ENCODE measurements around the gene CLDN19.
"Not testable (repeated sequence)": the region's sequence is repeated elsewhere in the genome, so short reads cannot be mapped to it uniquely, and the experiment has no call there.

Gene CLDN19

DNA sequence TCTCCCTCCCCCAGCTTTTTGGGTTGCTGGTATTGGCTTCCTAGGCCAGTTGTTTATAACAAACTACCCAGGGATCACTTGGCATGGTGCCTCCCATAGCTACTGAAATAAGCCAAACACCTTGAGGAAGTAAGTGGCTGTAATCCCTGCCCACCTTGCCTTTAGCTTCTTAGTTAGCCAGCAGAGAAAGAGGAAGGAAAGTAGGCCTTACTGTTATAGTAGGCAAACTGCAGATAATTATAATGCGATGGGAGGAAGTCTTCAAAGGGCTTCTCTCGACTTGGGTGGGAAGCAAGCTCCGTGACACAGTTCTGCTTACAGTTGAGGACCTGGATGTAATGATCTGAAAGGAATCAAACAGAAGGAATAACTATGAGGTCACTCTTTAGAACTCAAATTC is 18.6 kb upstream of the CLDN19 start:
- no peak for FAIRE-seq

DNA sequence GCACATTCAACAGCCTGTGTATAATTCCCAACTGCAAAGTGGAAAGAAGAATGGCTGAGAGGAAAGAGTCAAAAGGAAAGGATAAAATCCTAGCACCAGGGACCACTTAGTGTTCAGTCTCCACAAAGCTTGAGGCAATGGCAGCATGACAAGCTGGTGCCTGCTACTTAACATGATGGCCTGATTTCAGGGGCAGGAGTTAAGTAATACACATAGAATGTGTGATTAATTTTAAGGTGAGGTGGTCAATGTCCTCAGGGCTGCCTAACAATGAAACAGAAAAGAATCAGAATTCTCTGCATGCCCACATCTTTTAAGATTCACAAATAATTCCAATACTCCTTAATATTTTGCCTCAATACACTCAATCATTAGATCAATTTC is 17.8 kb upstream of the CLDN19 start:
- no peak for FAIRE-seq

DNA sequence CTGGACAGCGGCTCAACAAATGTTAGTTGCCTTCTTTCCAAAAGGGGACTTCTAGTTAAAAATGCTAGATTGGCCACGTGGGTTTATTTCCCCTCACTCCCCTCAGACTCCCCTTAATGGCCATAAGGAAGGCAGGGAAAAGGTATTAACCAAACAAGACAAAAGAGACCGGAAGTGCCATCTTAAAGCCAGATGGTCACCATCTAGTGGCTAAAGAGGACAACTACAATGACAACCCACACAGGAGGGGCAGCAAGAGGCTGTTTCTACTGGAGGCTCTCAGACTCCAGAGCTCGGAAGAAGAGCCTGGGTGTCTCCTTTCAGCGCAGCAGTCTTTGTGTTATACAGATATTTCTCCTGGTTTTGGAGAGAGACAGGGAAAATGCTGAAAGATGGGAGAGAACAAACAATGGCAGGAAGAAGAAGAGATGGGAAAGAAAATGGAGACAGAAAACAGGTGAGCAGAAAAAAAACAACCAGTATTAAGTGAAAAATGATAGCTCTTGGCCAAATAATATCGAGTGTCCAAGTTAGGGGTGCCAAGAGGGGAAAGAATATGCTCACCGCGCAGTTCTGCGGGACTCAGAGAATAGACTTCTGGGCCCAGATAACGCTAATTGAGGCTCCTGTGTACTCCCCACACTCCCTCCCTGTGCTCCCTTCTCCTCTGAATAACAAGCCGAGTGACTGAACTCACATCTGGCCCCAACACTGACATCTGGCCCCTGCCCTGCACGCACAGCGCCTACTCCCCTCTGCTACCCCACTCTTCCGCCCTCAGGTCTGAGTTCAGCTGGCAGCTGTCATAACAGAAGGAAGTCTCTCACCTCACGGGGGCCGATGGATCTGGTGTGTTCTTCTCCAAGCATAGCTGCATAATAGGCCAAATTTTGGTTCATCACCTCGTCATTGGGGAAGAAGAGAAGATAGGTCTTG is 17.2 kb upstream of the CLDN19 start:
- peak; percentile 60 for FAIRE-seq

DNA sequence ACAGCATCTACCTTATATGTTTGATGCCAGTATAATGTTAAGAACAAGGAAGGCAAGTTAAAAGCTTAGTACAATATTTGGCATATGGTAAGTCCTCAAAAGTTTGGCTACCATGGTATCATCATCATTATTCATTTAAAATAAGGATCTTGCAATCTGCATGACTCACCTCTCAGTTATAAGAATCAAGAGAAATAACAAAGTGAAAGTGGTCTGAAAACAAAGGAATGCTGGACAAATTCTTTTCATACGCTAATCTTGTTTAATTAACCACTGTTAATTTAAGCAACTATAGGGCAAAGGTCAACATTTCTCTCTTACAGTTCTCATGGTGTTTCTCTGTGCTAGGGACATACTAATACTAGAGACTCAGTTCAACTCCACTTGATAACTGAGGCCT is 13.0 kb upstream of the CLDN19 start:
- no peak for FAIRE-seq

DNA sequence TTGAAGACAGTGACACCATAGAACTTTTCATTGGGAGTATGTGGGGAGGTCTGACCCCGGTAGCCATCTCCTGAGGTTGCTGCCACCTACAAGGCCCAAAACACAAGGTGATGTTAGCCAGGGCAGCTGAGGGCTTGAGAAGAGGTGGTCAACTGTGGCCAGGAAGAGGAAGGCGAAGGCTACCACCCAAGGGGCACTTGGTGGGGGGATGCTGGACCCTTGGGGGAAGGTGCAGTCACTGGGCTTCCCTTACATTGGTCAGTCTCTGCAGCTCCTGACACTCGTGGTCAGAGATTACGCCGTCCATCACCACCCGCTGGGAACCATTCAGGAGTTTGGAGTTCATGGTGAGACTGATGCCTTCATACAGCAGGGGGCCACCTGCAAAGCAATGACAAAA is 12.2 kb upstream of the CLDN19 start:
- no peak for FAIRE-seq

DNA sequence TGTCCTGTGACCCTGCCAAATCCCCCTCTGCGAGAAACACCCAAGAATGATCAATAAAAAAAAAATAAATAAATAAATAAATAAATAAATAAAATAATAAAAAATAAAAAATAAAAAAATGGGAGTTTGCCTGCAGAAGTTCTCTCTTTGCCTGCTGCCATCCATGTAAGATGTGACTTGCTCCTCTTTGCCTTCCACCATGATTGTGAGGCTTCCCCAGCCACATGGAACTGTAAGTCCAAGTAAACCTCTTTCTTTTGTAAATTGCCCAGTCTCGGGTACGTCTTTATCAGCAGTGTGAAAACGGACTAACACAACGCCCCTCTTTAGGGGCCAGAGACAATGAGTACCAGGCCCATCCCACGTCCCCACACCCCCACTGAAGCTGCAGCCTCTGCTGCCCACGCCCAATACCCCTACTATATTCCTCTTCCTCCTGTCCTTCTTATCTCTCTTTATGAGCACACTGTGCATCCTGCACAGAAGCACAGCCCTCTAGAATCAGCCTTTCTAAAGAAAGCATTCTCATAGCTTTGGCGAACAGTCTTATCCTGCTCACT is 11.6 kb upstream of the CLDN19 start:
- not testable (repeated sequence) for FAIRE-seq

DNA sequence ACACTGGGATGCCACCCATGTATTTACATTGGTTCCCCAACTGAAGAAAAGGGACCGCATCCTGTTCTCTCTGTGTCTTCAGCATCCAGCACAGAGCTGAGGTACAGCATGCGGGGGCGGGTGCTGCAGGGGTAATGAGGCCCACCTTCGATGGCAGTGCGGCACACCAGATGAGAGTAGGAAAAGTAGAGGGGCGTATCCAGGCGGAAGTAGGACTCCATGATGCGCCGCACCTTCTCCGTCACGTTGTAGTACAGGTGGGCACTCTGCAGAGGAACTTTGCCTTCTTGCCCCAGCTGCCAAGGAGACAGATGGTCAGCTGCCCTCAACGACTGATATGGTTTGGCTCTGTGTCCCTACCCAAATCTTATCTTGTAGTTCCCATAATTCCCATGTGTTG is 10.0 kb upstream of the CLDN19 start:
- no peak for FAIRE-seq

DNA sequence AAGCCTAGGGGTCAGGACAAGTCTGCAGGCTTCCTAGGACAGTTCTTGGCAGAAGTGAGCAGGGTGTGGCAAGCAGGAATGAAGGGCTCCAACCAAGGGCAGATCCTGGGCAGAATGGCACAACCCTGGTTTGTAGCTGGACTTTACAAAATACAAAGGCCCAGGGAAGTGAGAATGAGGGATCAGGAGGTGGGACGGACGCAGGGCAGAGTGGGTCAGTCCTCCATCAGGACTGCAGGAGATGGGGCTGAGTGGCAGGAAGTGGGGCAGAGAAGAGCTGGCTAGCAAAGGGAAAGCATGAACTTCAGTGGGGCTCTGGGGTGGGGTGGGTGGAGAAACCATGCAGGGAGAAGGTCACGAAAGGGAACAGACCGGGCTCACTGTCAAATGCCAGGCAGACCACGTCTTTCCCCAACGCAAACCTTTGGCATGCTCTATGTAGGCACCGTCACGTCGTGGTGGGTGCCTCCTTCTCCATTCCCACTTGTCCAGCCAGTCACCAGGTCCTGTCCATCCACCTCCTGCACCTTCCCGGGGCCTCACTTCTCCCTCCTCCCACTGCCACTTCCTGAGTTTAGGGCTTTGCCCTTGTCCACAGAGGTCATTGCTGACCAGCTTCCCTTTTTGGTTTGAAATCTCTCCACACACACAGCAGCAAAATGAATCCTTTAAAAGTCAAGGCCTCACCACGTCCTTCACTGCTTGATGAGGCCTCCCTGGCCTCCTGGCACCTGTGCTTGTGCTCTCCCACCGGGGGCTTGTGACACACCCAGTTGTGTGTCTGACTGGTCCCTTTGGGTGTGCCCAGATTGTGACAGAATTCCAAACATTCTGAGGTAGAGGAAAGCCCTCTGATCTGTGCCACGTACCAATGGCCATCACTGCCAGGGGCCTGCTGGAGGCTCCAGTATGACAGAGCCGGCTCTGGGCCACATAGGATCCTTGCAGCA is 8.7 kb upstream of the CLDN19 start:
- no peak for FAIRE-seq

DNA sequence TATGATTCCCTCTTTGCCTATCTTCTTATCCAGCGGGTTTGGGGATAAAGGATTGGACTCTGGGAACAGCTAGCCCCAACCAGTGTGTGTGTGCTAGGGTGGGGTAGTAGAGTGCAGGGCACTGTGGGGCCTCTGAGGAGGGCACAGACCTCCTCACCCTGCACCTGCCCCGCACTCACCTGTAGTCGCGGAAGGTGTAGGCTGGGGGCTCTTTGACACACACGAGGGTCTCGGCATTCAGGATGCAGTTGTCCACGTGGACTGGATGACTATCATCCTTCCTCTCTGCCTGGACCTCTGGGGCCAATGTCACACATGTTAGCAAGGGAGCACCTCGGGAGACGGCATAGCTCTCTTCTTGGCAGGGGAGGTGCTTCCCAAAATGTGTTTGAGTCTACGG is 8.0 kb upstream of the CLDN19 start:
- no peak for FAIRE-seq

DNA sequence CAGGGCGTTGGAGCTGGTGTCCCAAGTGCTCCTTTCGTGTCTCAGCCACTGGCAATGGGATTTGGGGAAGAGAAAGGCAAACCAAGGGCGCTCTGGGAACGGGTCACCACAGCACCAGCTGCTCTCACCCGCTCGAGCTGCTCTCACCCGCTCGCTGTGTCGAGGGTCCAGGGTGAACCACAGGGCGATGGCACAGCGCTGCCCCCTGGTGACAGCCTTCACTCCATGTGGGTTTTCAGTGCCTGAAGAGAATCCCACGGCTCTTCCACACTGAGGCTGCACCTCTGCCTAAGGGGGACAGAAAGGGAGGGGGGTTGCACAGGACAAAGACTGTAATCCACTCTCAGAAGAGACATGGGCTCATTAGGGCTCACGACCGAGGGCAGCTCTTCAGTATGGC is 7.1 kb upstream of the CLDN19 start:
- no peak for FAIRE-seq

DNA sequence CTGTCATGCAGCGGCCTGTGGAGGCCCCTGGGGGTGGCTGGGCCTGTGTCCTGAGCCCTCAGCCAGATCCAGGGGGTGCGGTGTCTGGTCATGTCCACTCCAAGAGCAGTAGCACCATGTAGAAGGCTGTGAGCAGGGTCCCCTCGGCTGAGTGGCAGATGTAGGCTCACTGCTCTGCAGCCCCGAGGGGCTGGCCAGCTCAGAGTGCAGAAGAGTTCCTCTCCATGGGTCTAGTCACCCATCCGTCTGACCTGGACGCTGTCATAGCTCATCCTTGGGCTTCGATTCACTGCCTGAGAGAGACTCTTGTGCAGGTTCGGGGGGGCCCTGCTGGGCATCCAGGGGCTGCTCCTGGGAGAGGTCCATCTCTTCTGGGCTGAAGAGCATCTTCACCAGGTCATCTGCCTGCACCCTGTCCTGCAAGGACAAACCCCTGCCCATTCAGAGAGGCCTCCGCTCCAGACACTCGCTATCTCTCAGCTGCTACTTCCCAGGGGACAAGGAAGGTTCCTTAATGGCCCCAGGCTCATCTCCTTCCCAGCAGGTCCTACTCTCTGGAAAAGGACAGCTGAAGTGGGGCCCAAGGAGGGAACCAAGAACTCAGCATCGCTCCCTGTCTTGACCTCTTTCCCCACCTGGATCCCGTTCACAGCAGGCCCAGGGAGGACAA is 6.5 kb upstream of the CLDN19 start:
- FAIRE-seq: no peak

DNA sequence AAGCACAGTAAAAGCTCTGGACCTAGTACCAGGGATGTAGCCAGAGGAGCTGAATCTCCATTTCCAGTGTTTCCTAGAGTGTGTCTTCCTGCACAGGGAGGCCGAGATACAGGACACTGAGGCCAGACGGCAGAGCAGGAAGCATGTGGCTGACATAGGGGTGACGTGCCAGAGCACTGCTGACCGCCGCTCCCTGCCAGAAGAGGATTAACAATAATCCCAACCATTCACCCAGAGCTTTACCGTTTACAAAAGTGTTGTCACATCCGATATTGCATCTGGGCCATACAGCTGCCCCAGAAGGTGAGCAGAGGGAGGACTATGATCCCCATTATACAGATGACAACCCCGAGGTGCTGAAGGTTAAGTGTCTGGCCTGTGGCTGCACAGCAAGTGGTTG is 5.8 kb upstream of the CLDN19 start:
- no peak for FAIRE-seq

DNA sequence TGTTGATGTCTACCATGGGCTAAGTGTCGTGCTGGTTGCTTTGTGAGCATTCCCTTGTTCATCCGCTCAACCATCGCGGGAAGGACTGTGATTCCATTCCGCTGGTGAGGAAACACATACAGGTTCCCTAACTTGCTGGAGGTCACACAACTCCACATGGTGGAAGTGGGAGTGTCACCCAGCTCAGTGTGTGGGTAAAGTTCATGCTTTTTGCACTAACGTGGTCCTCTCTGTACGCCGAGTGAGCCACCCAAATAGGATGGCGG is 4.0 kb upstream of the CLDN19 start:
- FAIRE-seq: no peak

DNA sequence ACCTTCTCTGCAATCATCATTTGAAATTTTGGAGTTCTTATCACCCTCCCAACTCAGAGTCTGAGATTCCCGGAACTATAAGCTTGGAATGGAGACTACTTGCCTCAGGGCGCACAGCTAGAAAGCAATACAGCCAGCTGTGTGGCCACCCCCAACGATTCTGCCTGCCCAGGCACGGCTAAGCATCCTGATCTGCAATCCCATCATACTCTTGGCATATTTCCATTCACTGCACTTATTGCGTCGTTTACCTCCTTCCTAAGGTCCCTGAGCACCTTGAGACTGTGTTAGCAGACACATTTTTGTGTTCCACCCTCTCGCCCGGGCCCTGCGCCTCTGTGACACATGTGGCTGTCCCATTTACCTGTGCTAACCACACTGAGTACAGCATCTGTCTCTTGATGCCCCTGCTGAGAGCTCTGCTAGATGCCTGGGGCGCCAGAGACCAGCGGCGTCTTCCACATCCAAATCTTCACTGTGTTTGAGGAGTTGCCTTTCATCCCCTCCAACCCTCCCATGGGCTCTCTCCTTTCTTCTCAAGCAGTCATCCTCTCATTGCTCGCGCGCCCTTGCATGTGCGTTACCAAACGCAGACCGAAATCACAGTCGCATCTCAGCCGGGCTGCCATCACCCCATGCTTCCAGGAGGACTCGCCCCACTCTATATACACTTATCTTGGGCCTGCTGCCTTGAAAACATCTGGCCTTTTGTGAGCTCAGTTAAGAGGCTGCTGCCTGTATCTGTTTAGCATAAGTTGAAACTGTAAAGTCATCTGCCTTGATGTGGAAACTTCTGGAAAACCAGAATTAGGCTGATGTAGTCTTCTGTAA is 3.5 kb upstream of the CLDN19 start:
- FAIRE-seq: no peak

DNA sequence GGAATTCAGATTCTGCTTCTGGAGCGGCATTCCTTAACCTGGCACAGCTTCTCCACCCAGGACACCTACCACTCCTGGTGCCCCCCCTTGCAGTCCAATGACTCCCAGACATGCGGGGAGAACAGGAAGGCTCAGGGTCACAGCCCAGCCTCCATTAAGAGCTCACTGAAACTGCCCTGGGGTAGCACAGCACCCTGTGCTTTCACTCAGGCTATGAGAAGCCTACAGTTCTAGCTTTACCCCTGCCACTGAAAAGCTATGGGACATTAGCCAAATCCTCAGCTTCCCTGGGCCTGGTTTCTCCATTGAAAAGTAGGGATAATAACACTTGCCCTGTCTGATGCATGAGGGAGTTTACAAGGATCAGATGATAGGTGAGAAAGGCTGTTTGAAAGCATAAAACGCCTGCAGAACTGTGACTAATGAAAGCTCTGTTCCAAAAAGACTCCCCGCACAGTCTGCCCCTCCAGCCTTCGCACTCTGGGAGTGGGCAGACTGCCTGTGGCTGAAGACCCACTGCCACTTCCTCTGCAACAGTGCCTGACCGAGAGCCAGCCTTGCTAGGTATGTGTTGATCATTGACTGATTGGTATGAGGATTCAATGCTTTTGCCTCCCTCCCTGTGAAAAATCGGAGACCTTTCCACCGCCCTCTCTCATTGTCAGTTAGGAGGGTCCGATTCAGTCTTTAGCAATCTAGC is 2.7 kb upstream of the CLDN19 start:
- no peak for FAIRE-seq

DNA sequence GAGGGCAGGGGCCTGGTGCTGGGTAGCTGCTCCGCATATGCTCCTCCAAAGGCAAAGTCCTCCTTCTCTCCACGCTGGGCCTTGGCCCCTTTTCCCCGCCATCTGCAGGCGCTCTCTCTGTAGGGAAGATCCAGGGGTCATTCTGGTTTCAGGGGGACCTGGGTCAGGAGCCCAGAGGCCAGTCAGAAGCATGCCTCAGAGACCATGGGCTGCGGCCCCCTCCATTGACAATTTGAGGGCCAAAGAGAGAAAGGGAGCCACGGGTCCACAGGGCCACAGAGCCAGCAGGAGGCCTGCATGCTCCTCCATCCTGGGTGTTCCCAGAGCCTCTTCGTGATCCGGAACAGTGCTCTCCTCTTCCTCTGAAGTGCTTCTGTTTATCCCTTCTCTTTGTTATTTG is 2.1 kb upstream of the CLDN19 start:
- FAIRE-seq: no peak

DNA sequence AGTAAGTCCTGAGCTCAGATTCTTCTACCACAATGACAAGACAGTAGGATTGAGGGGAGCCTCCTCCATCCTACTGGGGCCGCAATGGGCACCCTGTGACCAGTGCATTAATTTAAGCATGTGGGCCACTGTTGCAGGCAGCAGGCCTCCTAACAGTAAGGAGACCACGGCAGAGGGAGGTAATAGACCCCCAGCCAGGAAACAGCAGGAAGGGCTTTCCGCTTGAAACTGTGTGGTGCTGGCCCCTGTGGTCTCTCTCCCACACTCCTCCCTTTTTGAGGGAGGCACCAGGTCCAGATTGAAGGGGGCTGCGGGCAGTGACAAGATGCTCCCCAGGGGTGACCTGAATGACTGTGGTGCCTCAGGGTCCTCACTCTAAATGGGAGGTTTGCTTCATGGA is 1.7 kb upstream of the CLDN19 start:
- no peak for FAIRE-seq

DNA sequence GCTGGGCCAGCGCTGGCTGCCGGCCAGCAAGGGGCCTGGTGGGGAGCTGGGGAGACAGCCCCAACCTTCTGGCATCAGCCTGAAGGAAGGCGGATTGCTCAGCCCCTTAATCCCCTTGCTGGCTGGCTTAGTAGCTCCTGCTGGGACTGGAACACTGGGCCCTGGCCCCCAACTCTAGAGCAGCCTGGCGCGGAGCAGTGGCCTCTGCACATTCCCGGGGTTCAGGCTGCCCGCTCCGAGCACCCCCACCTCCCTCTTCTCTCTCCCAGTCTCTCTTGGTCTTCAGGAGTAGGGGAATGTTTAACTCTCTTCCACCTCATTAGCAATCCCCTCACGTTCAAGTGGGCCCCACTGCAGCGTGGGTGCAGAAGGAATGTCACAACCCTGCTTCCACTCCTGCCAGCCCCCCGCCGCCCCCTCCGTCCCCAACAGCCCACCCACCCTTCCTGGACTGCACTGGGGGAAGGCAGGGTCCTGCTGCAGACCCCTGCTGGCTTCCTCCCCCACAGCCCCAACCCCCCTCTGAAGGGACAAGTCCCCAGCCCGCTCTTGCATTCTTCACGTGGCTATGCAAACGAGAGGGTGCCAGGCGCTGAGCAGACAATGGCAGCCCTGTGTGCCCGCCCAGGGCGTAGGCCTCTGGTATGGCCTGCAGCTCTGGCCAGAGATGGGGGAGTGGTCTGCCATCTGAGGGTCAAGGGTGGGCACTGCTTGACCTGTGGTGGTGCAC is 980 bp upstream of the CLDN19 start:
- no peak for FAIRE-seq

DNA sequence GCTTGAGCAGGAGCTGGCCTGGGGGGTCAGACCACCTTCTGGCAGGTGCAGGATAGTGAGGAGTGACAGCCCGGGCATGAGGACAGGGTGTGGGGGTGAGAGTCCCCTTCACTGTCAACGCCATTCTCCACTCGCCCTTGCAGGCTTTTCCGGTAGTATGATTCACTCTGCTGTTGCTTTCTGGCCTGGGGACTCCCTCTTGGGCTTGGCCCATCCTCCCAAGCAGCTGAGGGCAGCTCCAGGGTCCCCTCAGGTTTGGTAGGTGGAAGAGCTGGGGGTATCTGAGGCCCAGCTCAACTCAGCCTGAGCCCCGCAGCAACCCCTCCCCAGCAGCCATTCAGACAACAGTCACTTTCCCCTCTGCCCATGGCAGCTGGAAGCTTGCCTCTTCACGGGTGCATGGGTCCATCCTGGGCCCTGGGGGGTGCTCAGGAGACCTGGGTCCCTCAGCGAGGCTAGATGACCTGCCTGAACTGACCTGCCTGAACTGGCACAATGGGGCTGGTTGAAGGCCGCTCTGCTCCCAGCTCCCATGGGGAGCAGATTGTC is 1.3 kb downstream of the CLDN19 start:
- FAIRE-seq: no peak

DNA sequence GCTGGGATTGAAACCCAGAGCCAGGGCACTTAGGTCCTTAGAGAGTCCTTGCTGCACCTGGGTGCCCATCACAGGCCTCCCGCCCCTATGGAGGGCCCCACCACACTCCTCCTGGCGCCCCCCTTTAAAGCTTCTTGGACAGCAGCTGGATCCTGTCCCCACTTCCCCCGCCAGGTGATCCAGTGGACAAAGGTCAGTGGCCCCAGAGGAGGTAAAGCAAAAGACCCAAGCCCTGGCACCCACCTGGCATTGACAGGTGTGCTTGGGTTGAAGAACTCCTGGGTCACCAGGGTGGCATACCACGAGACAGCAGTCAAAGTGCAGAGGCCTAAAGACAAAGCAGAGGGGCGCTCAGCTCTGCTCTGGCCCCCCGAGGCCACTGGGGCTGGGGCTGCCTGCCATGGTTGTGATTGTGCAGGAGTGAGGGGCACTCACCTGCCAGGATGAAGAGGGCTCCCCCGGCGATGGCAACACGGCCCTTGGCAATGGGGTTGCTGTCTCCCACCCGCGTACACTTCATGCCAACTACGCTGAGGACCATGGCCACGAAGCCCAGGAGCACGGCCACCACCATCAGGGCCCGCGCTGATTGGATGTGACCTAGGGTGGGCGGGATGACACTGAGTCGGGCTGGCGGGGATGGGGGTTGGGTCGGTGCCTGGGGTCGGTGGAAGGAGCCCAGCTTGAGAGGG is 1.9 kb downstream of the CLDN19 start:
- FAIRE-seq: no peak

All from G401.6 (cell line).